Muscle layer of colon (tissue), 2 donors: ENCODE data around the gene CACNA1C.
A peak's percentile ranks its signal among the peaks of the same experiment; 100 is the strongest.

Experiments
- H3K27ac ChIP-seq: one replicate; pipeline ENCODE4 v1.7.0; 2013; ENCODE audit warnings: low read depth, mild to moderate bottlenecking, low read length, moderate library complexity
- H3K27me3 ChIP-seq, 2 donors: one replicate each; pipeline ENCODE4 v1.7.0; 2013; ENCODE audit warnings: low read length in 2 of 2, mild to moderate bottlenecking in 2 of 2; ENCODE audit not compliant: insufficient read depth in 2 of 2, control insufficient read depth in 1 of 2
- H3K36me3 ChIP-seq: one replicate; pipeline ENCODE4 v1.7.0; 2013; ENCODE audit warnings: mild to moderate bottlenecking, low read length; ENCODE audit not compliant: insufficient read depth
- H3K4me1 ChIP-seq: one replicate; pipeline ENCODE4 v1.7.0; 2013; ENCODE audit warnings: mild to moderate bottlenecking, low read length; ENCODE audit not compliant: insufficient read depth
- H3K4me3 ChIP-seq, 2 donors: one replicate each; pipeline ENCODE4 v1.7.0; 2013; ENCODE audit warnings: low read length in 2 of 2, low read depth in 1 of 2, mild to moderate bottlenecking in 1 of 2, moderate library complexity in 1 of 2
- H3K9ac ChIP-seq: one replicate; pipeline ENCODE4 v1.7.0; 2013; ENCODE audit warnings: low read length
- H3K9me3 ChIP-seq: one replicate; pipeline ENCODE4 v1.7.0; 2013; ENCODE audit warnings: mild to moderate bottlenecking, low read length
- donor health status: abdominal sarcoma.
- donor health status: Adenocarcinoma of cecum.

CACNA1C gene

GRCh38 chr12:2169489-2169888 is 116.7 kb downstream of the CACNA1C start:
- no peaks in the 10 kb centered on the region for H3K9me3 ChIP-seq
- H3K27me3 ChIP-seq = no peaks in the 10 kb centered on the region
- no peak overlapping the region for H3K27ac ChIP-seq
- H3K4me3 ChIP-seq = no peak overlapping the region
- H3K4me1 ChIP-seq = peaks cover 69% of the 10 kb centered on the region
- H3K9ac ChIP-seq = no peak overlapping the region
- no peaks in the 10 kb centered on the region for H3K36me3 ChIP-seq

GRCh38 chr12:2169940-2170339 is 117.2 kb downstream of the CACNA1C start:
- H3K27me3 ChIP-seq = no peaks in the 10 kb centered on the region
- peaks cover 64% of the 10 kb centered on the region for H3K4me1 ChIP-seq
- no peaks in the 10 kb centered on the region for H3K36me3 ChIP-seq
- H3K9ac ChIP-seq = no peak overlapping the region
- H3K9me3 ChIP-seq = no peaks in the 10 kb centered on the region
- H3K4me3 ChIP-seq = no peak overlapping the region
- H3K27ac ChIP-seq = no peak overlapping the region

- no peak overlapping the region for H3K27ac ChIP-seq
- no peak overlapping the region for H3K4me3 ChIP-seq
- no peaks in the 10 kb centered on the region for H3K27me3 ChIP-seq
- H3K9me3 ChIP-seq = no peaks in the 10 kb centered on the region
- peaks cover 60% of the 10 kb centered on the region for H3K4me1 ChIP-seq
- no peak overlapping the region for H3K9ac ChIP-seq
- no peaks in the 10 kb centered on the region for H3K36me3 ChIP-seq
Measured at GRCh38 chr12:2170376-2170775, 117.6 kb downstream of the CACNA1C start.

- Histone ChIP-seq H3K27ac (peak overlapping the region; percentile 10), H3K4me1 (peaks cover 54% of the 10 kb centered on the region), H3K9me3 (no peaks in the 10 kb centered on the region), H3K4me3 (no peak overlapping the region), H3K27me3 (no peaks in the 10 kb centered on the region), H3K9ac (no peak overlapping the region), H3K36me3 (no peaks in the 10 kb centered on the region)
Measured at GRCh38 chr12:2171672-2172426, 119.1 kb downstream of the CACNA1C start.

- H3K36me3 ChIP-seq = no peaks in the 10 kb centered on the region
- peaks cover 58% of the 10 kb centered on the region for H3K4me1 ChIP-seq
- no peaks in the 10 kb centered on the region for H3K27me3 ChIP-seq
- no peaks in the 10 kb centered on the region for H3K9me3 ChIP-seq
- H3K9ac ChIP-seq = no peak overlapping the region
- H3K4me3 ChIP-seq = no peak overlapping the region
- peak overlapping the region; percentile 10 for H3K27ac ChIP-seq
Measured at GRCh38 chr12:2172491-2173214, 119.9 kb downstream of the CACNA1C start.

DNA sequence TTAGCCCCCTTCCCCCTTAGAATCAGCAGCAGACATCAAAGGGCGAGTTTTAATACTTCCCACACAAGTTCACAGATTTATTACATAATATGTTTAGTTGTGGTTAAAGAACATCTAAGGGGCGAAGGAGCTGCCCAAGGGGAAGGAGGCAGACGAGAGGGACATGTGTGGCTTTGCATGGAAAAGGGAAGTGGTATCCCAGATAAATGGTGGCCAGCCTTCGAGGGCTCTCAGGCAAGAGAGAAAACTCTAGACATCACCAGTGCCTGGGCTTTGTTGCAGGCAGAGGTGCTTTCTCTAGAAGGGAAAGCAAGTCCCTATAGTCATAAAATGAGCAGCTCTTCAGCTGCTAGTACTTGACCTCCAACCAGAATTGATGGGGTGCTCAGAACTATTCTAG is 121.2 kb downstream of the CACNA1C start:
- Histone ChIP-seq H3K9ac (no peak overlapping the region), H3K27ac (no peak overlapping the region)

DNA sequence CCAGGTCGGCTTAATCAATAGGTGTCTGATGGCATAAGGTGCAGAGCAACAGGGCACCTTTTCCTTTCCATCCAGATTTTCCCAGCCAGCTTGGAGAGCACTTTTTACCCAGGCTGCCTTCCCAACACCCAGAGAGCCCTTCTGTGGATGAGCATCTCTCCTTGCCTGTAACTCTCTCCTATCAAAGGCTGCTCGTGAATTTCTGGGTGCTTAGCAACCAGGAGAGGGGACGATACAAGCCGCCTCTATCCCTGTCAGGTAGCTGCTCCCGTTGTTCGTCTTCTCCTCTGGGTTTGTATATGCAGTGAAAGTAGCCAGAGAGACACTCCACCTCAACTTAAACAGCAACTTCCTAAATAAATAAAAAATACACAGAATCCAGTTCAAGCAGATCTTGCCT is 124.2 kb downstream of the CACNA1C start:
- H3K9me3 ChIP-seq = no peaks in the 10 kb centered on the region
- H3K27ac ChIP-seq = no peak overlapping the region
- no peak overlapping the region for H3K4me3 ChIP-seq
- H3K27me3 ChIP-seq = no peaks in the 10 kb centered on the region
- H3K9ac ChIP-seq = no peak overlapping the region
- peaks cover 60% of the 10 kb centered on the region for H3K4me1 ChIP-seq
- no peaks in the 10 kb centered on the region for H3K36me3 ChIP-seq

More for the DNA sequence above, 121.2 kb downstream of the CACNA1C start:
- H3K27me3 ChIP-seq = no peaks in the 10 kb centered on the region
- no peak overlapping the region for H3K4me3 ChIP-seq
- H3K4me1 ChIP-seq = peaks cover 61% of the 10 kb centered on the region
- H3K9me3 ChIP-seq = no peaks in the 10 kb centered on the region
- no peaks in the 10 kb centered on the region for H3K36me3 ChIP-seq

DNA sequence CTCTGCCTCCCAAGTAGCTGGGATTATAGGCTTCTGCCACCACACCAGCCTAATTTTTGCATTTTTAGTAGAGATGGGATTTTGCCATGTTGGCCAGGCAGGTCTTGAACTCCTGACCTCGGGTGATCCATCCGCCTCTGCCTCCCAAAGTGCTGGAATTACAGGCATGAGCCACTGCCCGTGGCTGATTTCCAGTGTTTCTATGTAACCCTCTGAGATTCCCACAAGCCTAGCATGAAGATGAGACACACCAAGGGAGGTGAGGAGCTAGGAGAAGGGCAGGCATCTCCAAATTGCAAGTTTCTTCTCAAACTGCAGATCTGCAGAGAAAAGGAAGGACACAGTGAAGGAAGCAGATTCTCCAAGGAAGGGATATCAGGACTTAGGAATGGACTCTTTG is 125.0 kb downstream of the CACNA1C start:
- Histone ChIP-seq H3K27ac (peak overlapping the region; percentile 62), H3K36me3 (peaks cover 4% of the 10 kb centered on the region), H3K9me3 (no peaks in the 10 kb centered on the region), H3K27me3 (no peaks in the 10 kb centered on the region), H3K4me1 (peaks cover 54% of the 10 kb centered on the region), H3K4me3 (no peak overlapping the region), H3K9ac (no peak overlapping the region)

DNA sequence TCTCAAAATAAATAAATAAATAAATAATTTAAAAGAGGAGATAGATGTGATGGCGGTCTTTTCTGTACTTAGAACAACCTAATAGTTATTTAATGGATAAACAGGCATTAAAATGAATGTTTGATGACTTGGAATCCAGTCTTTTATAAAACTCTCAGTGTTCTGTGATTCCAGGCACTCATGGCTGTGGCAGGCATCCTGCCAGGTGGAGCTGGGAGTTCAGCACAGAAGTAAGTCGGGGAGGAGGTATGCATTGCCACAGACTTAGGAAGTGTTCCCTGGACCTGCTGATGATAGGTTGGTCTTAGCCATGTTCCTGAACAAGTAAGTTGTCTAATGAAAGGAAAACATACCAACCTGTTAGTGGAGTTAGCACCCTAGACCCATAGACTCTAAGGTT is 126.3 kb downstream of the CACNA1C start:
- Histone ChIP-seq H3K36me3 (peaks cover 4% of the 10 kb centered on the region), H3K9me3 (no peaks in the 10 kb centered on the region), H3K9ac (no peak overlapping the region), H3K4me1 (peaks cover 51% of the 10 kb centered on the region), H3K27ac (peak overlapping the region; percentile 62), H3K4me3 (no peak overlapping the region), H3K27me3 (no peaks in the 10 kb centered on the region)

DNA sequence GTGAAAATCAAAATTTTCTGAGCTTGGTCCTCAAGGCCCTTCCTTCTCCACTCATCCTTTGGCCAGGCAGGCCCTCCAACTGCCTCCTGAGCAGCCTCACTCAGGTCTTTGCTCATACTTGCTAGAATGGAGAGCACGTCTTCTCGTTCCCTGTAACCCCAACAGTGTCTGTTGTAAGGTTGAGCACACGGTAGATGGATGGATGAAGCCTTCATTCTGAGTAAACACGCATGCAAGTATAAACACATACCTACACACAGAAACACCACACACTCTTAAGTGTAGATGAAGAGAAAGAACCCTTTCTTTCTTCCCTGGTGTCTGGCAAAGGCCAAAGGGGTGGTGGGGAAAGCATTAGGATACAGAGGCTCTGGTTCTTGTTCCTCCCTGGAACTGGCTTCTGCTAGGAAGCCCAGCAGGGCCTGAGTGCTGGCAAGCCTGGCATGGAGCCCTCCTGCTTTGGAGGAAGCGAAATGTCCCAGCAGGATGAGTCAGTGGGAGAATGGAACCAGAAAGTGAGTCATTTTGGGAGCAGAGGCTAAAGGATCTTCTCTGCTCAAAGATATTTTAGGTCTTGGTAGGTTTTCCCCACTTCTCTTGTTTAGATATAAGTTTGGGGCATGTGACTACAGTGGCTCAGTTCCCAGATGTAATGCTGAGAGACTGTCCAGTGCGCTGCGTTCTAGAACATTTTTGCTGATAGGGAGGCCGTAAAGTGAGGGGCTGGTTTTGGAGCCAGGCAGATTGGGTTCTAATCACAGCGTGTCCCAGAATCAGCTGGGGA is 127.4 kb downstream of the CACNA1C start:
- H3K9ac ChIP-seq = no peak overlapping the region
- no peaks in the 10 kb centered on the region for H3K9me3 ChIP-seq
- peak overlapping the region; percentile 62 for H3K27ac ChIP-seq
- H3K4me3 ChIP-seq = no peak overlapping the region
- peaks cover 4% of the 10 kb centered on the region for H3K36me3 ChIP-seq
- no peaks in the 10 kb centered on the region for H3K27me3 ChIP-seq
- H3K4me1 ChIP-seq = peaks cover 59% of the 10 kb centered on the region

DNA sequence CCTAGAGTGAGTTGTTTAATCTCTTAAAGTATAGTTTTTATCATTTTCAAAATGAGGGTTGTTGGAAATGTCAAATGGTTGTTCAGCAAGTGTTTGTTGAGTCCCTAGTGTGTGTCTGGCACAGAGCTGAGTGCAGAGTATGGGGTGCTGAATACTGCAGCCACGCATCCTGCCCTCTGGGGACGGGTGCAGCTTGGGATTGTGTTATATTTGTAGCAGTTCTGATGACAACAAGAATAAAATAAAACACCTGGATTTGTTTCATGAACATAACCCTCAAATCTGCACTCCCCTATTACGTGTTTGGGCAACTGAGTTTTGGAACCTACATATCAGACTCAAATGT is 127.9 kb downstream of the CACNA1C start:
- Histone ChIP-seq H3K27ac (peak overlapping the region; percentile 62), H3K36me3 (peaks cover 4% of the 10 kb centered on the region), H3K4me3 (no peak overlapping the region), H3K4me1 (peaks cover 59% of the 10 kb centered on the region), H3K9me3 (no peaks in the 10 kb centered on the region), H3K9ac (no peak overlapping the region), H3K27me3 (no peaks in the 10 kb centered on the region)
